HG03565 (cell line): Measurements from ENCODE around the gene IGF1R.
A peak's percentile ranks its signal among the peaks of the same experiment; 100 is the strongest.

Experiments
- ATAC-seq: cut with Tn5 transposase; IDR thresholded peaks from one replicate; pipeline ENCODE4 v1.9.1; 2021; ENCODE audit warnings: mild to moderate bottlenecking, moderate library complexity; ENCODE audit not compliant: unreplicated experiment

Gene IGF1R

DNA sequence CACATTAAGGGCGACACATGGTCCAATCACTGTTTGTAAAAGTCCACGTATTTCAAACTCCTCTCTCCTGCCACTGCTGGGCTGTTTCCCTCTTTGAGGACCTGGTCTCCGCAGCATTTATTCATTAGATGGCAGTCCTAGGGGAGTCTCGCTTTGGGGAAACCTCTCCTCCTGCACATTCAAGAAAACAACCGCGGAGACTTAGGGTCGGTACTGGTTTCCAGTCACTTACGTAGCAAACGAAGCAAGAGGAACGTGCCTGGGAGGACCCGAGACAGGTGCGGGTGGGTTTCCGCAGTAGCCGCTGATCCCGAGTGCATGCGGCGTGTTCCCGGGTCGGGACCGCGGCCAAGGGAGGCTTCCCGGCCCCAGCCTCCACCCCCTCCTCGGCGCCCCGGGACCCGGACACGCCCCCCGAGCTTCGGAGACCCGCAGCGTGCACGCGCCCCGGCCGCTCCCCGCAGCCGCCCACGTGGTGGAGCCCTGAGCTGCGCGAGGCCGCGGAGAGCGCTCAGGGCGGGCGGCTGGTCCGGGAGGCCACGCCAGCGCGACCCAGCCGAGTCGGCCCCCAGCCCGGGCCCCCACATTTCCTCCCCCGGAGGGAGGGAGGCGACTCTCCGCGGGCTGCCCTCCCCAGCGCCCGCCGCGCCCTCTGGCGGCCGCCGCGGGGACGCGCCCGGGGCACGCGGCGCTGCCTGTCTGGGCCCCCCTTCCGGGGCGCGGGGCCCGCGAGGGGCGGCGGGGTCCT lies 1.1 kb upstream of the IGF1R start:
- ATAC-seq = peak; percentile 36

DNA sequence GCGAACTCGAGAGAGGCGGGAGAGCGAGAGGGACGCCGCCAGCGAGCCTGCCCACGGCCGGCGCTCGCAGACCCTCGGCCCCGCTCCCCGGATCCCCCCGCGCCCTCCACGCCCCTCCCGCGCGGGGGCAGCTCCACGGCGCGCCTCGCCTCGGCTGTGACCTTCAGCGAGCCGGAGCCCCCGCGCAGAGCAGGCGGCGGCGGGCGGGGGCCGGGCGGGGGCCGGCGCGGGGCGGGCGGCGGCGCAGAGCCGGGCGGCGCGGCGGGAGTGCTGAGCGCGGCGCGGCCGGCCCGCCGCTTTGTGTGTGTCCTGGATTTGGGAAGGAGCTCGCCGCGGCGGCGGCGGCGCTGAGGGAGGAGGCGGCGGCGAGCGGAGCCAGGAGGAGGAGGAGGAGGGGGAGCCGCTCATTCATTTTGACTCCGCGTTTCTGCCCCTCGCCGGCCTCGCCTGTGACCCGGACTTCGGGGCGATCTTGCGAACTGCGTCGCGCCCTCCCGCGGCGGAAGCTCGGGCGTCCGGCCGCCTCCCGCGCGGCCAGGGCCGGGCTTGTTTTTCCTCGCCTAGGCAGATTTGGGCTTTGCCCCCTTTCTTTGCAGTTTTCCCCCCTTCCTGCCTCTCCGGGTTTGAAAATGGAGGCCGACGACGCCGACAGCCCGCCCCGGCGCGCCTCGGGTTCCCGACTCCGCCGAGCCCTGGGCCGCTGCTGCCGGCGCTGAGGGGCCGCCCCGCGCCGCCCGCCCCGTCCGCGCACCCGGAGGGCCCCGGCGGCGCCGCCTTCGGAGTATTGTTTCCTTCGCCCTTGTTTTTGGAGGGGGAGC lies 524 bp downstream of the IGF1R start:
- ATAC-seq = peak; percentile 5

DNA sequence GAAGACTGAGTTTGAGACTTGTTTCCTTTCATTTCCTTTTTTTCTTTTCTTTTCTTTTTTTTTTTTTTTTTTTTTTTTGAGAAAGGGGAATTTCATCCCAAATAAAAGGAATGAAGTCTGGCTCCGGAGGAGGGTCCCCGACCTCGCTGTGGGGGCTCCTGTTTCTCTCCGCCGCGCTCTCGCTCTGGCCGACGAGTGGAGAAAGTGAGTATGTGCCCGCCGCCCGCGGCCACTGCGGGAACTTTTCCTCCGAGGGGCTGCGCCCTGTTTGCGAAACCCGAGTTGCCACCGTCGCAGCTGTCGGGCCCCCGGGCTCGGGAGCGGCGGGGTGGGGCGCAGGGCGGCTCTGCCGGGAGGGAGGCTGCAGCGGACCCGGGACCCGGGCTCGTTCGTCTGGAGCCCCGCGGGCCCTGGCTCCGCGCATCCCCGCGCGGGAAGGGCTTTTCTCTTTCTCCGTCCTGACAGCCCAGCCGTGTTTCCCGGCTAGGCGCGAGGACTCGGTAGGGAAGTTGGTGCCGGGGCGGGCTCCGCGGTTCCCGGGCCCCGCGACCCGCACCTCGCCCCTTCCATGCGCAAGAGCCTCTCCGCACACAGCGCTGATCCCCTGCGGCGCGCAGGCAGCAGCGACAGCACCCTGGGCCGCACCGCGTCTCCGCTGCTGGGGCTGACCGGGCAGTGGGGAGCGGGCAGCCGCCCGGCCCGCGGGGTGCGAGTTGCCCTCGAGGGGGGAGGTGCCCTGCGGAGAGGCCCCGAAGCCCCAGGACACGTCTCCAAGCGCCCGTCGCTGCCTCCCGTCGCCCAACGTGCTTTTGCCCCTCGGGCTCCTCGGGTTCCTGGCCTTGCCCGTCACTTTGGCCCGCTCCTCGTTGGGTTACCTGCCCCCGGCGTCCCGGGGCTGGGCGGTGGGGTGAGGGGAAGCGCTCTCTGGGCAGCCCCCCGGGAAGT lies 1.4 kb downstream of the IGF1R start:
- ATAC-seq = no peak

DNA sequence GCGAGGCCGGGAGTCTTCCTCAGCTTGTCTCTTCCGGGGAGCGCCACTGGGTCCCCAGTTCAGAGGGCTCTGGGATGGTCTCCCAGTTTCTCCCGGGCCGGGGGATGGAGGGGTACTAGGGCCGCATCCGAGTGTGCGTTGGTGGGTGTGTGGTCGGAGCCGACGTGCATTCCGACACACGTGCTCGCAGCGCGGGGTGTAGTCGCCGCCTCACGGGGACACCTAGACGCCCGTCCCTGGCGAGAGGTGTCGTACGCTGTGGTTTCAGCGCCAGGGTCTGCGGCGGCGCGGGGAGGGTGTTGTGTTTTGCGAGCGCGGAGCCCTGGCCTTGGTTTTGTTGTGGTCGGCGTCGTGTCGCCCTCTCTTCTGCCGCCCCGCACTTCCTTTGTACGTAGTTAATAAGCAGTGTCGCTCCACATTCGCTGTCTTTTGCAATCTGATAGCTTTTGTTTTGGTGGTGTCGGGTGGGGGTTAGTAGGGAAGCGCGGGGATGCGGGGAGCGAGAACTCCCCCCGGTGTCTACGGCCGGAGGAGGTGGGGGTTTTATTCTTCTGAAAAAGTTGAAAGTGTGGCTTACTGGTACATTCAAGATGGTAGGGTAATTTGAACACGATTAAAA lies 2.2 kb downstream of the IGF1R start:
- ATAC-seq = no peak

DNA sequence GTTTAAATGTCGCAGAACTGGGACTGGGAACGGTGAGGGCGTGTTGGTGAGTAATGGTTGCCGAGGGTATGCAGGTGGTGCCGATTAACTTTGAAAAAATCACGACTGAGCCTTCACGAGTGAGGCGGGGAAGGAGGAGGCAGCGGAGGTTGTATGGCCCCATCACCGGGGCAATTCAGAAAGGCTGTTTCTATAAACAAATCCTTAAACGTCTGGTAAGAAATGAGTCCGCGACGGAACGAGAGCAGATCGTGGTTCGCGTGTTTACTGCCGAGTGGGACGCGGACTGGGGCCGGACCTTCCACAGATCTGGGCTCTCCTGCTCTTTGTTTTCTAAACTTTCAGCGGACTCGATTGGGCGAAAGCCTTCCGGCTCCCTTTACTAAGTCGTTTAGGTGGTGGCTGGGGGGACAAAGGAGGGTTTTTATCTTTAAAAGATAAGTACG lies 2.7 kb downstream of the IGF1R start:
- no peak for ATAC-seq

DNA sequence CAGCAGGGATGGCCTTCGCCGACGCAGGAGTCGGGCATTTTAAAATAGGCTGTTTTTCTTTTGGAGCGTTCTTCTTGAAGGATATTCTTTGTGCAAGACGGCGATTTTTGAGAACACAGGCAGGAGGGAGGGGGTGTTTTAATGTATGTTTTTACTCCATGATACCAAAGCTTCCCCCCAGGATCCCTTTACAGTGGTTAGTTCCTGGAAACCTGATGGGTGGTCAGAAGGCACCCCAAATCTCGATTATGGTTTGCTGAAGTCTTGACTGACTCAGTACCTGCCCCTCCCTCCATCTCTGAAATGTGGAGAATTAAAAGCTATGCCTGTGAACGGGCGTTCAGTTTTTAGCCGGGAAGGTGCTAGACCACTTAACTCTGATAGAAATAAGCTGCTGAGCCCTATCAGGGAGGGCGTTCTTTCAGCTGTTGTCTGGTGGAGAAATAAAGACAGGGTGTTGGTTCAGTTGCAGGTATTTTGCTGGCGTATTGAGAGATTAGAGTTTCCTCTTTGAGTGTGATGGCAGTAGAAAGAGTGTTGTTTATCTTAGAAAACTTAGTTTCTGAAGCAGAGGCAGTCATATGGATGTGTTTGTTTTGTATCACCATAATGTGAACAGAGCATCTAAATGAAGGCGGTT lies 3.4 kb downstream of the IGF1R start:
- ATAC-seq = no peak

DNA sequence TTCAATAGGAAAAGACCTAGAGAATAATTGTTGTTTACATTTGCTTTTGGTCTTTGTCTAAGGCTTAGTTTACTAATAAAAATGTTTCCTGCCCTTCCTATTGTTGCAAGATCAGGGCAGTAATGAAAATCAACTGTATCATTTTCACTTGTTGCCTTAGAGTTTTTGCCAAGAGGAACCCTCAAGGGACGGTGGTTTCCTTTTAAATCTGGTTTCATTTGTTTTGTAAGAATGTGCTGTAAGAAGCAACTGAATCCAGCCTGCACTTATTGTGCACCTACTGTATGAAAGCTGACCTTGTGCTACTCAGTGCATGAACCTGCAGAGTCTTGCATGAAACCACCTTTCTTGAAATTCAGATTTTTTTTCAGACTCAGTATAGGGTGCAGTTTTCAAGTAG lies 5.3 kb downstream of the IGF1R start:
- ATAC-seq = no peak

DNA sequence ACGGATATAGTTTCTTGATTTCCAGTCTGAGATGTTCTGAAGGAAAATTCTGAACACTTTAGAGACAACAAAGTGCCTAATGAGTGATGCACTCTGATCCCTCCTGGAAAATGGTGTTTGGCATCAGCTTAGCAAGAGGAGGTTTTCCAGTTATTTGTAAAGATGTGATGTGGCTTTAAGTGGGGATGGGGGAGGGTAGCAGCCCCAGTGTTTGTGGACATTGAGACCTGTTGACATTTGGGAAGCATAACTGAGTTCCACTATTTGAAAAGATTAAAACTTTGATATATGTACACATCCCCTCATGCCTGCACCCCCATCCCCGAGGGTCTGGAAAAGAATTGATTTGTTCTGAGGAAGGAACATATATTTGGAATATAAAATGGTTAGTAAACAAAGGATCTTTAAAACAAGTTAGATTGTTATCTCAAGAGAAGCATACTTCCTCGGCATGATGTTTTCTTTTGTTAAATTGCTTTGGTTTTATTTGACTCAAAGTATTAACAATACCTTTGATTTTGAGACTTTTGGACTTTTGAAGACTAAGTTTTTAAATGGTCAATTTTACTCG lies 6.5 kb downstream of the IGF1R start:
- ATAC-seq = no peak

DNA sequence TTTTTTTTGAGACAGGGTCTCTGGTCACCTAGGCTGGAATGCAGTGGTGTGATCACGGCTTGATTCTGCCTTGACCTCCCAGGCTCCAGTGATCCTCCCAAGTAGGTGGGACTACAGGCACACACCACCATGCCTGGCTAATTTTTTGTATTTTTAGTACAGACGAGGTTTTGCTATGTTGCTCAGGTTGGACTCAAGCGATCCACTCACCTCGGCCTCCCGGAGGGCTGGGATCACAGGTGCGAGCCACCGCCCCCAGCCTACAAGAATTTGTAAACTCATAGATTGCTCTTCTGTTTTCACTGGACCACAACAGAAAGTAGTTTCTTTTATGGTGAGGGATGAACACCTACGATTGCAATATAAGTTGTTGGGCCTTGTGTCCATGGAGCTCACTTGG lies 7.4 kb downstream of the IGF1R start:
- ATAC-seq = no peak

DNA sequence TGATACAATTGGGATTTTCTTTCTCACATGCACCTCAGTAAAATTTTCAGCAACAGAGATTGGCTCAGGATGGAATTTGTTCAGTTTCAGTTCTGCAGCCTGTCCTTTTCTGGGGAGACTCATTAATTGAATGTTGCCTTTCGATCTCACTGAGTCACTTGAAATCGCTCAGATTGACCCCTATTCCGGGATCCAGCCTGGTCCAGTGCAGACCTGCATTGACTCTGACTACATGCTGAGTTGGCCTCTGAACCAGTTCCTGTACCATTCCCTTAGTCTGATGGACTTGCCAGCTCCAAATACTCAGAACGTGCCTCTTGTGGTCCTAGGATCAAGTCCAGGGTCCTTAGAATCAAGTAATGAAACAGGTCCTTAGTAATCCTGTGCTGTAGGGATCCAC lies 9.4 kb downstream of the IGF1R start:
- no peak for ATAC-seq

DNA sequence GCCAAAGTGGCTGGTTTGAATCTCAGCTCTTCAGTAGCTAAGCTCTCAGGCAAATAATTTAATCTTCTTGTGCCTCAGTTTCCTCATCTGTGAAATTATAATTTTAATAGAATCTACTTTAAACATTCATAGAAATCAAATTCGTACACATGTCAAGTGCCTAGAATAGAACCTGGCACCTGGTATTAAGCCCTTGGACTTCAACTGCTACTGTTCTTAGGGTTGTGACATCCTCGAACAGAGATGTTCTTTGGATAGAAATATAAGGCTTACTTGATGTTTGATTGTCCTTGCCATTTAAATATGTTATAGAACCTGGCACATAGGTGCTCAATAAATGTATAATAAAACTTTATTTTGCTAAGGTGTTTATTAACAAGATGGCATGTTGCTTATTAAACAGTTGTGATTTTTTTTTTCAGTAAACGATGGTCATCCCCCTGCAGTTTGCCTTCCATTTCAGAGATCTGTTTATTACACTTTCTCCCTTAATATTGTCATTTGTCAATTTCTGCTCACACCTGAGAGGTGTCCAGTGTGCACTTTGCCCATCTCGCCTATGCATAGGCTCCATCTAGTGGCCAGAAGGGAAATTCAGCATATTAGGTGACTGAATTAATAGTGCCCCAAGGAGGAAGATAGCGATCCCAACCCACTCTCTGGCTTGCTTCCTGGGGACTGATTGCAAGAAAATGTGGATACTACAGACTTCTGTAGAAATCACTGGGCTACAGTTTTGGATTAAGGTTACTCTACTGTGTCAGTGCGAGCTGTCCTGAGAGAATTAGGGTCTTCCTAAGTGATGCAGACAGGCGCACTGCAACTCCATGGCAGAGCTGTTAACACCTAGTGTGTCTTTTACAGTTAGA lies 10.7 kb downstream of the IGF1R start:
- peak; percentile 86 for ATAC-seq

DNA sequence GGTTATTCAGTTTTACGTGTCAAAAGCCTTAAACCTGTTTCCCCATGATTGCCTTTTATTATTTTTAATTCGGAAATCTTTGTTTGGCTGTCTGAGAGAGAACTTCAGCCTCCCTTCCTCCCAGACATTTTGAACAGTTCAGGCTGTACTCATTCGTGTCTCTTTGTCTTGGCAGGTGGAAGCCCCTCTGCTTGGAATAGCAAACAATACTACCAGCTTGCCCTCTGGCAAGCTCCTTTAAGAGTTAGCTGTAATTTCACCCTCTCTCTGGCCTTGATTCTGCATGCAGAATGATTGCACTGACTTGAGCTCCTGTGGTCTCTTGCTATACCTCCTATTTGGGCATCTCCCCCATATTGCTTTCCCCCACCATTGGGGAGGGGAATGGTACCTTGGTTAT lies 11.7 kb downstream of the IGF1R start:
- ATAC-seq = no peak

DNA sequence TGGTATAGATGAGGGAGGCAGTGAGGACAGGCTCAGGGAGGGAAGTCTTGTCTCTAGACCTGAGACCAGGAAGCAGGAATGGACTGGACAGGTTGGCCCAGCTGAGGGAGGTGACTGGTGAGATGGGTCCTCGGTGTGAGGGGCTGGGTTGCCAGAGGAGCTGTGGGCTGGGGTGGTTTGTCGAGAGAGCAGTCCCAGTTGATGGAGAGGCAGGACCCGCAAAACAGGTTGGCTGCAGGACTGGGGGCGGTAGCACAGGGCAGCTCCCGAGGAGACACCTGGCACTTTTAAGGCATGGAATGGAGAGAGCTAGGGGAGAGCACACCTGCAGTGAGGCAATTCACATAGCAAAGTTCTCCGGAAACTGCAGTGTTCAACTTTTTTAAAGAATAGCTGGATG lies 14.7 kb downstream of the IGF1R start:
- no peak for ATAC-seq

DNA sequence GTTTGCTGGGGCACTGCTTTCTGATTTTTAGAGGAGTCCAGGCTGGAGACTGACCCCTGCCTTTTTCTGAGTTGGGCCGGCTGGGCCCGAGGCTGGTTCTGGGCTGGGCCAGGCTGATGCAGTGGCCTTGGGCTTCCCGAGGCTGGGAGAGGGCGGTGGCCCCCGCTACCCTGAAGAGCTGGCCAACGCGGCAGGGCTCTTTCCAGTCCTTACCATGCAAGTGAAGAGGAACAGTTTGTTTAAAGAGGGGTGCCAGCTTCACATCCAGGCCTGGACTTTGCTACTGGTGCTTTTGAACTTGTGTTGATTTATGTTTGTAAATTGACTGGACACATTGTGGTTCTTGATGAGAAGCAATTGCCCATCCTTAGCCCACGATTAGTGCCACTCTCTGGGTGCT lies 15.3 kb downstream of the IGF1R start:
- ATAC-seq = no peak

DNA sequence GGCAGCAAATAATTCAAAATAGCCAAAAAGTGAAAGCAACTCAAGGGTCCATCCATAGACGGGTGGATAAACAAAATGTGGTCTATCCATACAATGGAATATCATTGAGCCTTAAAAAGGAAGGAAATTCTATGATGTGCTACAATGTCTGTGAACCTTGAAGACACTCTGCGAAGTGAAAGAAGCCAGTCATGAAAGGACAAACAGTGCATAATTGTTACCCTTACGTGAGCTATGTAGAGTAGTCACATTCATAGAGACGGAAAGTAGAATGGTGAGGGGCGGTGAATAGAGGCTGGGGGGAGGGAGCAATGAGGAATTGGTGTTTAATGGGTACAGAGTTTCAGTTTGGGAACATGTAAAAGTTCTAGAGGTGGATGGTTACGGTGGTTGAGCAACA lies 18.1 kb downstream of the IGF1R start:
- no peak for ATAC-seq

DNA sequence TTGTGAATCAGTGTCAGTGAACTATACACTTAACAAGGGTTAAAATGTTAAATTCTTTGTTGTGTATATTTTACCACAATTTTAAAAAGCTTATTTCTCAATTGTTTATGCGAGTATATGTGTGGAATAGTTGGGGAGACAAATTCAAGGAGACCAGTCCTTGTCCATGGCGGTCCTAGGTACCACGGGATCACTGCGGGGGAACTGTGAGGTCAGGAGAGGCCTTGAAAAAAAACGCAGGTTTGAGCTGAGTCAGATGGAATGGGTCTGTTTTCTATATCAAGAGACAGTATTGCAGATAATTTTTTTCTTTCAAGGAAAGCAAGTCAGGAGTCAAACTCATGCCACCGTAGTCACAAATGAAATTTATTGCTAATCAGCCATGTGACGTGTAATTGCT lies 18.5 kb downstream of the IGF1R start:
- no peak for ATAC-seq

DNA sequence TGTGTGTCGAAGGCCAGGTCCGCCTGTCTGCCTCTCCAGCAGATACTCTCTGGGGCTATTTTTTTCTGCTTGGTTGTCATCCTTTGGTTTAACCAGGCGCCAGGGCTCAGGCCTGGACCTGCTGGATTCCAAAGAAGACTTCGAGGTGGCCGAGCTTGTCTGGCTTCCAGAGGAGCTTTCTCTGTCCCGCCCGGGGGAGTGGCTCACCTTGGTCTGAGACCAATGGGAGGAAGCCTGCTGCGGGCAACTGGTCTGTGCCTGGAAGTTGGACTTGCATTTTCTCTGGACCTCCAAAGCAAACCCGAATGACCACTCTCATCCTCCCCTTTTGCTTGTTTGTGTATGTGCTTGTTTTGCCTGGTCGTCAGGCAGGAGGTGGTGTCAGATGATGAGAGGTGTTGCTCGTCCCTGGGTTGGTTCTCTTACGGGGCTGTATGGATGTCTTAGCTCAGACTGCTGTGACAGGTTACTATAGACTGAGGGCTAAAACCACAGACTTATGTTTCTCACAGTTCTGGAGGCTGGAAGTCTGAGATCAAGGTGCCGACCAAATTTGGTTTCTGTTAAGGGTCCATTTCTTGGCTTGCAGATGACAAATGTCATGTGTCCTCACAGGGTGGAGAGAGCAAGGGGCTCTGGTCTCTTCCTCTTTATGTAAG lies 19.3 kb downstream of the IGF1R start:
- ATAC-seq = no peak

DNA sequence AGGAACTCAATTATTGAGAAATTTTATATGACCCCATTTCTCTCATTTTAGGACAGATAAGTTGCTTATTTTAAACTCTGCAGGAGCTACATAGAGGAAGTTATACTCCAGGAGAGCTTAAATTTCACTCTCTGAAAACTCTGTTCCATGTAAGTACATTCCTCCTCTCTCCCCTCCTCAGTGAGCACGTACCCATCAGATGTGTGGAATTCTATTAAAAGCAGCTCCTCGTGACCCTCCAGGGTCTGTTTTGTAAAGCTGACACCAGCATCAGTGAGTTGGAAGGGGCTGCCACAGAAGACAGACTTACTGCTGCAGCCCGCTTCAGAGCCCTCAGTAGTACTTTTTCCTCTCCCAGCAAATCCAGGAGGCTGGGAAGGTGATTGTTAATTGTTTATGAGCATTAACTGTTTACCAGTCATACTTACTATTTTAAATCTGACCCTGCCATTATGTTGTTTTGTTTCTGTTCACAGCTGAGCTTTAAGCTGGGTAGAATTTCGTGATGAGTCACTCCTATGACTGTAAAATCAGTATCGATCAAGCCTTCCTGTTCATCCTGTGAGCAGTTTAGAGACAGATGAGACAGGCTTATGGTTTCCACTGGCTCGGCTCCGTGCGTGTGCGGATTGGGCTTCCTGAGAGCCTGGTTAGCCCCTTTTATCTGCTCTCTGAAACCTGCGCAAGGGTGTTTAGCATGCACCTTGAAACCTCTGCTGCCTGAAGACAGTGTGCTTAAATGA lies 20.4 kb downstream of the IGF1R start:
- peak; percentile 65 for ATAC-seq
